Ishikawa (cell line): Measurements from ENCODE around the gene GTF3C5.

ENCODE experiments used
- CEBPB ChIP-seq: IDR thresholded peaks from 2 replicates; pipeline ENCODE4 v1.6.1; 2012
- CREB1 ChIP-seq: IDR thresholded peaks from 2 replicates; pipeline ENCODE4 v1.6.1; 2012; ENCODE audit warnings: low read depth
- EGR1 ChIP-seq: IDR thresholded peaks from 2 replicates; pipeline ENCODE4 v1.6.1; 2012
- EP300 ChIP-seq: IDR thresholded peaks from 2 replicates; pipeline ENCODE4 v1.6.1; 2012; ENCODE audit warnings: borderline replicate concordance
- FOXM1 ChIP-seq: IDR thresholded peaks from 2 replicates; pipeline ENCODE4 v1.6.1; 2012; ENCODE audit warnings: low read depth, borderline replicate concordance
- NFIC ChIP-seq: IDR thresholded peaks from 2 replicates; pipeline ENCODE4 v1.6.1; 2012
- RAD21 ChIP-seq: IDR thresholded peaks from 2 replicates; pipeline ENCODE4 v1.6.1; 2012; ENCODE audit warnings: low read depth
- TAF1 ChIP-seq: IDR thresholded peaks from 2 replicates; pipeline ENCODE4 v1.6.1; 2012; ENCODE audit warnings: low read depth, mild to moderate bottlenecking
- TEAD4 ChIP-seq: IDR thresholded peaks from 2 replicates; pipeline ENCODE4 v1.6.1; 2012
- YY1 ChIP-seq: IDR thresholded peaks from 2 replicates; pipeline ENCODE4 v1.6.1; 2012; ENCODE audit warnings: low read depth
- TF ChIP-seq, protein P1 (sequence below): IDR thresholded peaks from 2 replicates; pipeline ENCODE4 v1.6.1; 2012; ENCODE audit warnings: low read depth, mild to moderate bottlenecking
- TF ChIP-seq, protein P2 (sequence below): IDR thresholded peaks from 2 replicates; pipeline ENCODE4 v1.6.1; 2012
- TF ChIP-seq, protein P3 (sequence below): IDR thresholded peaks from 2 replicates; pipeline ENCODE4 v1.6.1; 2012

DNA sequence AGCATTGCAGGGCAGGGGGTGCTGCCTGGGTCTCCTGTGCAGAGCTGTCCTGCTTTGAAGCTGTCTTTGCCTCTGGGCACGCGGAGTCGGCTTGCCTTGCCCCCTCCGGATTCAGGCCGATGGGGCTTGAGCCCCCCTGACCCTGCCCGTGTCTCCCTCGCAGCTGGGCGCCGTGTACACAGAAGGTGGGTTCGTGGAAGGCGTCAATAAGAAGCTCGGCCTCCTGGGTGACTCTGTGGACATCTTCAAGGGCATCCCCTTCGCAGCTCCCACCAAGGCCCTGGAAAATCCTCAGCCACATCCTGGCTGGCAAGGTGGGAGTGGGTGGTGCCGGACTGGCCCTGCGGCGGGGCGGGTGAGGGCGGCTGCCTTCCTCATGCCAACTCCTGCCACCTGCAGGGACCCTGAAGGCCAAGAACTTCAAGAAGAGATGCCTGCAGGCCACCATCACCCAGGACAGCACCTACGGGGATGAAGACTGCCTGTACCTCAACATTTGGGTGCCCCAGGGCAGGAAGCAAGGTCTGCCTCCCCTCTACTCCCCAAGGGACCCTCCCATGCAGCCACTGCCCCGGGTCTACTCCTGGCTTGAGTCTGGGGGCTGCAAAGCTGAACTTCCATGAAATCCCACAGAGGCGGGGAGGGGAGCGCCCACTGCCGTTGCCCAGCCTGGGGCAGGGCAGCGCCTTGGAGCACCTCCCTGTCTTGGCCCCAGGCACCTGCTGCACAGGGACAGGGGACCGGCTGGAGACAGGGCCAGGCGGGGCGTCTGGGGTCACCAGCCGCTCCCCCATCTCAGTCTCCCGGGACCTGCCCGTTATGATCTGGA is 33.7 kb downstream of the GTF3C5 start:
- TF ChIP-seq CEBPB (no peak), EP300 (no peak), TAF1 (no peak), FOXM1 (no peak), RAD21 (no peak), TEAD4 (no peak), NFIC (no peak), CREB1 (no peak), YY1 (no peak), EGR1 (no peak)
- TF ChIP-seq, protein P1, sequence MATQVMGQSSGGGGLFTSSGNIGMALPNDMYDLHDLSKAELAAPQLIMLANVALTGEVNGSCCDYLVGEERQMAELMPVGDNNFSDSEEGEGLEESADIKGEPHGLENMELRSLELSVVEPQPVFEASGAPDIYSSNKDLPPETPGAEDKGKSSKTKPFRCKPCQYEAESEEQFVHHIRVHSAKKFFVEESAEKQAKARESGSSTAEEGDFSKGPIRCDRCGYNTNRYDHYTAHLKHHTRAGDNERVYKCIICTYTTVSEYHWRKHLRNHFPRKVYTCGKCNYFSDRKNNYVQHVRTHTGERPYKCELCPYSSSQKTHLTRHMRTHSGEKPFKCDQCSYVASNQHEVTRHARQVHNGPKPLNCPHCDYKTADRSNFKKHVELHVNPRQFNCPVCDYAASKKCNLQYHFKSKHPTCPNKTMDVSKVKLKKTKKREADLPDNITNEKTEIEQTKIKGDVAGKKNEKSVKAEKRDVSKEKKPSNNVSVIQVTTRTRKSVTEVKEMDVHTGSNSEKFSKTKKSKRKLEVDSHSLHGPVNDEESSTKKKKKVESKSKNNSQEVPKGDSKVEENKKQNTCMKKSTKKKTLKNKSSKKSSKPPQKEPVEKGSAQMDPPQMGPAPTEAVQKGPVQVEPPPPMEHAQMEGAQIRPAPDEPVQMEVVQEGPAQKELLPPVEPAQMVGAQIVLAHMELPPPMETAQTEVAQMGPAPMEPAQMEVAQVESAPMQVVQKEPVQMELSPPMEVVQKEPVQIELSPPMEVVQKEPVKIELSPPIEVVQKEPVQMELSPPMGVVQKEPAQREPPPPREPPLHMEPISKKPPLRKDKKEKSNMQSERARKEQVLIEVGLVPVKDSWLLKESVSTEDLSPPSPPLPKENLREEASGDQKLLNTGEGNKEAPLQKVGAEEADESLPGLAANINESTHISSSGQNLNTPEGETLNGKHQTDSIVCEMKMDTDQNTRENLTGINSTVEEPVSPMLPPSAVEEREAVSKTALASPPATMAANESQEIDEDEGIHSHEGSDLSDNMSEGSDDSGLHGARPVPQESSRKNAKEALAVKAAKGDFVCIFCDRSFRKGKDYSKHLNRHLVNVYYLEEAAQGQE: no peak
- TF ChIP-seq, protein P2, sequence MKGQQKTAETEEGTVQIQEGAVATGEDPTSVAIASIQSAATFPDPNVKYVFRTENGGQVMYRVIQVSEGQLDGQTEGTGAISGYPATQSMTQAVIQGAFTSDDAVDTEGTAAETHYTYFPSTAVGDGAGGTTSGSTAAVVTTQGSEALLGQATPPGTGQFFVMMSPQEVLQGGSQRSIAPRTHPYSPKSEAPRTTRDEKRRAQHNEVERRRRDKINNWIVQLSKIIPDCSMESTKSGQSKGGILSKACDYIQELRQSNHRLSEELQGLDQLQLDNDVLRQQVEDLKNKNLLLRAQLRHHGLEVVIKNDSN: no peak
- TF ChIP-seq, protein P3, sequence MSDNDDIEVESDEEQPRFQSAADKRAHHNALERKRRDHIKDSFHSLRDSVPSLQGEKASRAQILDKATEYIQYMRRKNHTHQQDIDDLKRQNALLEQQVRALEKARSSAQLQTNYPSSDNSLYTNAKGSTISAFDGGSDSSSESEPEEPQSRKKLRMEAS: no peak
